Fibroblast of lung (primary cell): Measurements from ENCODE around the gene BLVRB. TPM values are rescaled to one million over a fixed set of nuclear protein-coding genes. Genes with fewer than 3 reads are reported as not detected.

Experiments used
- DNase-seq, 2 donors: peaks; one replicate each; pipeline versions ENCODE4 v3.0.0 to v3.0.0-alpha.2; 2010; ENCODE audit warnings: low read depth in 2 of 2
- H2AFZ ChIP-seq: 2 replicates; pipeline ENCODE4 v1.5.1; 2012; ENCODE audit warnings: low read length, control low read depth, inconsistent platforms
- H3K27ac ChIP-seq: 2 replicates; pipeline ENCODE4 v1.5.1; 2011; ENCODE audit warnings: low read length, control low read depth; ENCODE audit not compliant: insufficient read depth
- H3K27me3 ChIP-seq: 2 replicates; pipeline ENCODE4 v1.5.1; 2011; ENCODE audit warnings: mild to moderate bottlenecking, low read length; ENCODE audit not compliant: control insufficient read depth, insufficient read depth
- H3K36me3 ChIP-seq: 2 replicates; pipeline ENCODE4 v1.5.1; 2011; ENCODE audit warnings: low read length; ENCODE audit not compliant: control insufficient read depth, insufficient read depth
- H3K4me1 ChIP-seq: 2 replicates; pipeline ENCODE4 v1.5.1; 2011; ENCODE audit warnings: low read length; ENCODE audit not compliant: control insufficient read depth, insufficient read depth; ENCODE audit errors: extremely low read depth
- H3K4me2 ChIP-seq: 2 replicates; pipeline ENCODE4 v1.5.1; 2011; ENCODE audit warnings: low read length, control low read depth; ENCODE audit not compliant: insufficient read depth; ENCODE audit errors: extremely low read depth
- H3K4me3 ChIP-seq, 4 experiments: fragments of 200-600 bp in 1 of 4; sonication (generic) in 1 of 4; replicated peaks in 1 of 4; 2 replicates each; pipeline ENCODE4 v1.5.1; 2011 to 2016; ENCODE audit warnings: low read length in 4 of 4, low read depth in 3 of 4, mild to moderate bottlenecking in 3 of 4, control low read depth in 2 of 4, inconsistent platforms in 1 of 4, mixed read lengths in 1 of 4; ENCODE audit not compliant: insufficient read depth in 1 of 4; ENCODE audit errors: control extremely low read depth in 1 of 4
- H3K79me2 ChIP-seq: 2 replicates; pipeline ENCODE4 v1.5.1; 2012; ENCODE audit warnings: mild to moderate bottlenecking, low read length, inconsistent platforms; ENCODE audit not compliant: control insufficient read depth, insufficient read depth
- H3K9ac ChIP-seq: 2 replicates; pipeline ENCODE4 v1.5.1; 2011; ENCODE audit warnings: mild to moderate bottlenecking, low read length, control low read depth; ENCODE audit not compliant: insufficient read depth
- H3K9me3 ChIP-seq: 2 replicates; pipeline ENCODE4 v1.5.1; 2012; ENCODE audit warnings: low read depth, low read length; ENCODE audit not compliant: control insufficient read depth, insufficient read depth
- H4K20me1 ChIP-seq: 2 replicates; pipeline ENCODE4 v1.5.1; 2011; ENCODE audit warnings: low read length; ENCODE audit not compliant: control insufficient read depth, insufficient read depth; ENCODE audit errors: extremely low read depth
- CTCF ChIP-seq, 2 donors: IDR thresholded peaks in 1 of 2; conservative IDR thresholded peaks in 1 of 2; 1 replicate in 1 of 2; 2 replicates in 1 of 2; pipeline ENCODE4 v1.5.1; 2011 to 2012; ENCODE audit warnings: low read length in 2 of 2, control low read depth in 1 of 2, inconsistent platforms in 1 of 2, low read depth in 1 of 2, mild to moderate bottlenecking in 1 of 2
- EZH2 ChIP-seq: IDR thresholded peaks from 2 replicates; pipeline ENCODE4 v1.5.1; 2012; ENCODE audit warnings: low read length, control low read depth, mild to moderate bottlenecking; ENCODE audit errors: missing control alignments
- polyA plus RNA-seq, 2 donors: library from polyadenylated mRNA; depleted of rRNA in 1 of 2; stranded (reverse) in 1 of 2; unstranded in 1 of 2; fragments of >200 nt; gene quantifications; 2 replicates each; pipeline ENCODE4 v1.2.1, GENCODE V29; 2011 to 2012; ENCODE audit warnings: missing spikeins in 1 of 2
- total RNA-seq: library from RNA; depleted of rRNA; stranded (reverse); fragments of >200 nt; gene quantifications from 2 replicates; pipeline ENCODE4 v1.2.1, GENCODE V29; 2014

The BLVRB gene
- total and polyA plus RNA-seq, 2 donors (not counting 1 experiment from before 2014, with no cell fraction given): 40.0 to 105 TPM

- H3K4me2 ChIP-seq: no peak overlapping the region
- no peaks in the 10 kb centered on the region for H4K20me1 ChIP-seq
- H3K4me1 ChIP-seq: no peaks in the 10 kb centered on the region
- no peak overlapping the region for H3K9ac ChIP-seq
- no peak overlapping the region for H3K4me3 ChIP-seq
- H2AFZ ChIP-seq: no peak overlapping the region
- peak in 1 of 2 donors; percentile 51 for DNase-seq
- no peak overlapping the region for H3K27ac ChIP-seq
- no peaks in the 10 kb centered on the region for H3K79me2 ChIP-seq
- H3K9me3 ChIP-seq: no peaks in the 10 kb centered on the region
- no peak for TF ChIP-seq EZH2
- TF ChIP-seq CTCF (conservative IDR thresholded peaks at IDR 0.05 in 1 of 2, IDR thresholded peaks at IDR 0.05 in 1 of 2; ENCODE audit: low read depth in 1 of 2, low read length in 2 of 2): no peak
- no peaks in the 10 kb centered on the region for H3K36me3 ChIP-seq
- H3K27me3 ChIP-seq: peaks cover 24% of the 10 kb centered on the region
These were observed 45.1 kb upstream of the BLVRB start for GRCh38 chr19:40510526-40511115.

GRCh38 chr19:40508739-40509260 is 43.3 kb upstream of the BLVRB start:
- H3K36me3 ChIP-seq: no peaks in the 10 kb centered on the region
- TF ChIP-seq EZH2 (no peak), CTCF (conservative IDR thresholded peaks at IDR 0.05 in 1 of 2, IDR thresholded peaks at IDR 0.05 in 1 of 2; ENCODE audit: low read depth in 1 of 2, low read length in 2 of 2) (no peak)
- no peak for DNase-seq
- H3K79me2 ChIP-seq: no peaks in the 10 kb centered on the region
- H3K27me3 ChIP-seq: peaks cover 19% of the 10 kb centered on the region
- H4K20me1 ChIP-seq: no peaks in the 10 kb centered on the region
- no peaks in the 10 kb centered on the region for H3K4me1 ChIP-seq
- no peaks in the 10 kb centered on the region for H3K9me3 ChIP-seq
- H3K4me3 ChIP-seq: no peak overlapping the region
- H3K4me2 ChIP-seq: no peak overlapping the region
- H3K9ac ChIP-seq: no peak overlapping the region
- H3K27ac ChIP-seq: no peak overlapping the region
- no peak overlapping the region for H2AFZ ChIP-seq

GRCh38 chr19:40507892-40508291 is 42.3 kb upstream of the BLVRB start:
- Histone ChIP-seq H3K27ac (no peak overlapping the region), H3K4me1 (no peaks in the 10 kb centered on the region), H2AFZ (no peak overlapping the region), H3K36me3 (no peaks in the 10 kb centered on the region), H3K27me3 (peaks cover 12% of the 10 kb centered on the region), H3K9ac (no peak overlapping the region), H3K4me2 (no peak overlapping the region), H4K20me1 (no peaks in the 10 kb centered on the region), H3K4me3 (no peak overlapping the region), H3K79me2 (no peaks in the 10 kb centered on the region), H3K9me3 (no peaks in the 10 kb centered on the region)
- TF ChIP-seq CTCF (conservative IDR thresholded peaks at IDR 0.05 in 1 of 2, IDR thresholded peaks at IDR 0.05 in 1 of 2; ENCODE audit: low read depth in 1 of 2, low read length in 2 of 2) (no peak), EZH2 (no peak)
- no peak for DNase-seq
